GM19351 (cell line): ENCODE results near the gene ACSL5.
"Not testable (repeated sequence)": the region's sequence is repeated elsewhere in the genome, so short reads cannot be mapped to it uniquely, and the experiment has no call there.

Experiments used
- ATAC-seq: cut with Tn5 transposase; IDR thresholded peaks from one replicate; pipeline ENCODE4 v1.9.1; 2021; ENCODE audit warnings: mild to moderate bottlenecking, moderate library complexity; ENCODE audit not compliant: unreplicated experiment

Gene ACSL5

DNA sequence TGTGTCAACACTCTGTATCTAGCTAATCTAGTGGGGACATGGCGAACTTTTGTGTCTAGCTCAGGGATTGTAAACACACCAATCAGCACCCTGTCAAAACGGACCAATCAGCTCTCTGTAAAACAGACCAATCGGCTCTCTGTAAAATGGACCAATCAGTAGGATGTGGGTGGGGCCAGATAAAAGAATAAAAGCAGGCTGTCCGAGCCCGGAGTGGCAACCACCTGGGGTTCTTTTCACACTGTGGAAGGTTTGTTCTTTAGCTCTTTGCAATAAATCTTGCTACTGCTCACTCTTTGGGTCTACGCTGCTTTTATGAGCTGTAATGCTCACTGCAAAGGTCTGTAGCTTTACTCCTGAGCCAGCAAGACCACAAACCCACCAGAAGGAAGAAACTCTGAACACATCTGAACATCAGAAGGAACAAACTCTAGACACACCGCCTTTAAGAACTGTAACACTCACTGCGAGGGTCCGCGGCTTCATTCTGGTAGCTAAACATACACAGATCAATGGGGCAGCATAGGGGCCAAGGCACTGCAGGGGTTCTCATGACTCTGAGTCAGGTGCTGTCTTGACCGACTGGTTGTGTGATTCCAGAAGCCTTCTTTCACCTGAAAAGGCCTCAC is 1.6 kb upstream of the ACSL5 start:
- ATAC-seq: not testable (repeated sequence)

DNA sequence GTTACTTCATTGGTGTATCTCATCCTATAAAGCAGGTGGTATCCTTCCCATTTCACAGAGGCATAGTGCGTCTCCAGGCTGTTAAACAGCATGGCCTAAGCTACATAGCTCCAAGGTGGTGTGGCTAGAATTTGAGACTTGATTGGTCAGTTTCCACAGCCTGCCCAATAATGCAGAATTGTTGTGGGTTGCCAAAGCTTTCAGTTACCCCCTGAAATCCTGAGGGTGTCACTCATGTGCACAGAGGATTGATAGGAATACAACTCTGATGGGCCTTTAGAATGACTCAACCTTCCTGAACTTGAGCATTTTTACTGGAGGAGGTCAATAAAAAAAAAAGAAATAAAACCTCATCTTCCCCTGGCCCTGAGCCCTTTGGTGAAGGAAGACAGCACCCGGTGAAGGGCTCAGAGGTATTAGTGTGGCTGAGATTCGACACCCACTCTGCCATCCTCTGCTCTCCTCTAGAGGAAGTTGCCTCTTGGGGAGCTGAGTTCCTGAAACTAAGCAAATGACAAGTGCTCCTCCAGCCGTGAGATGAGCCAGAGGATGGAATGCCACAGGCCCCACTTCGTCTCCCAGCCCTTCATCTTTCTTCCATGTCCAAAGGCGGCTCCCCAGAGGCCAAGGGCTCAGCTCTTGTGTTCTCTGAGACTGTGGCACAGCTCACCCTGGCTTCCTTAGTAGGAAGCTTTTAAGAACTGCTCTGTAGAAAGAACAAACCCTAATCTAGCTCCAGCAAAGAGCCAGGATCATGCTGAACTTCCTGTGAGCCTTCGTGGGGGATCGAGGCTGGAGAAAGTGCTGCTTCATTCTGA is 1.0 kb downstream of the ACSL5 start:
- ATAC-seq: peak; percentile 39

DNA sequence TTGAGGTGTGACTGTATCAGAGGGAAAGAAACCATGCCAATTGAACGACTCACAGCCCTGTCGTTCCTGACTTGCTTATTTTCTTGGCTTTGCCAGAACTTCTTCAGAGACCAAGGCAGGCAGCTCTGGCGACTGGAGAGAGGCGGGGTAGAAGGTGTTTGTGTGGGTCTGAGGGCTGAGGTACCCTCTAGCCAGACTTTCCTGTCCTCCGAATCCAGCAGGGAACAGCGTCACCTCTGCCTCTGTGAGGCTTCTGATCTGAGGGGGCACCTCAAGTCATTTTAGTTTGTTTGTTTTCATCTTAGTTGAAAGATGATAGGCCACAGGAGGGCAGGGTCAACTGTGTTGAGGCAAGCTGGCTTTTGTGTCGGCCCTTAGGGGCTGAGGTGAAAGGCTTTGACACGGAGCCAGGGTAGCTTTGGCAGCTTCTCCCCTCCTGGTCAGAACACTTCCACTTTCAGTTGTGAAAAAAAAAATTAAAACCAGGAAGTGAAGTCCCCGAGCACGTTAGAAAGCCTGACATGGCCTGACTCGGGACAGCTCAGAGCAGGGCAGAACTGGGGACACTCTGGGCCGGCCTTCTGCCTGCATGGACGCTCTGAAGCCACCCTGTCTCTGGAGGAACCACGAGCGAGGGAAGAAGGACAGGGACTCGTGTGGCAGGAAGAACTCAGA is 1.9 kb downstream of the ACSL5 start:
- ATAC-seq: peak; percentile 83

- ATAC-seq: peak; percentile 26
Measured at GRCh38 chr10:112376396-112376790, 2.5 kb downstream of the ACSL5 start.

GRCh38 chr10:112377116-112377515 is 3.2 kb downstream of the ACSL5 start:
- ATAC-seq: not testable (repeated sequence)

- ATAC-seq: no peak
Measured at GRCh38 chr10:112379635-112380296, 5.8 kb downstream of the ACSL5 start.

DNA sequence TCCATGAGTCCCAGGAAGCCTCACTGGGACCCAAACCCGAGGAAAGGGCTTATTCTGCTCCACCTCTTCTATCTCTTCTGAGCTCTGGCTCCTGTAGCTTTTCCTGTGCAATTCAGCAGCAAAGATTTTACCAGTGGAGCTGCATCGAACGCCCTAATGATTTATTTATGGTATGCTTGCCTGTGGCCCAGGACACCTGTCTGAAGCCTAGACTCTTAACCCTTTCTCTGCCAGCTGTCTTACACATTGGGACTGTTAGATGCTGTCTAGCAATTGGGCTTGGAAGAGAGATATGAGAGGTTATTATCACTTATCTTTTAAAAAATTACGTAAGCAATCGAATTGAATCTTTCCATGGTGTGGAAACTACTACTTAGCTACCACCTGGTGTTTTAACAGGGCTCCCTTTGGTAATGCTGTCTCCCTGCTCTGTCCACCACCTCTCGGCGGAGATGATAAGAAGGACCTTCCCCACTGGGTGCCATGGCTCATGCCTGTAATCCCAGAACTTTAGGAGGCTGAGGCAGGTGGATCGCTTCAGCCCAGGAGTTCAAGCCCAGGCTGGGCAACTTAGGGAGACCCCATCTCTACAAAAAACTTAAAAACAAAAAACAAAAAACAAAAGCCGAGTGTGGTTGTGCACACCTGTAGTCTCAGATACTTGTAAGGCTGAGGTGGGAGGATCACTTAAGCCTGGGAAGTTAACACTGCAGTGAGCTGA is 8.8 kb downstream of the ACSL5 start:
- ATAC-seq: no peak

DNA sequence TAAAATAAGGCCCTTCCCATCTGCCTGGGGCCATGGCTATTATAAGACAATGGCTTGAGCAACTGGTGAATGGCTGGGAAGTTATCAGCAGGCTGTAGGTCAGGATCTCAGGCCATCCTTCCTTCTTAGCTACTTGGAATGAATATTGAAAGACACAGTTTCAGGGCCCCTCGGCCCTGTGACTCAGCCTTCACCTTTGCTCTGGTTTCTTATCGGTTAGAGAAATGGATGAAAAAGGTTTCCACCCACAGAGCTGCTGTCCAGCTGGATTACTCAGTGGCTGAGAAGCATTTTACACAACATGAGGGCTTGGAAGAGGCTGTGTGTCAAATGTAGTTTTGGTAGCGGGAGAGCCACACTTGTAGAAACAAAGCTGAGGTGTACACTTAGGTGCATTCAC is 9.4 kb downstream of the ACSL5 start:
- no peak for ATAC-seq

DNA sequence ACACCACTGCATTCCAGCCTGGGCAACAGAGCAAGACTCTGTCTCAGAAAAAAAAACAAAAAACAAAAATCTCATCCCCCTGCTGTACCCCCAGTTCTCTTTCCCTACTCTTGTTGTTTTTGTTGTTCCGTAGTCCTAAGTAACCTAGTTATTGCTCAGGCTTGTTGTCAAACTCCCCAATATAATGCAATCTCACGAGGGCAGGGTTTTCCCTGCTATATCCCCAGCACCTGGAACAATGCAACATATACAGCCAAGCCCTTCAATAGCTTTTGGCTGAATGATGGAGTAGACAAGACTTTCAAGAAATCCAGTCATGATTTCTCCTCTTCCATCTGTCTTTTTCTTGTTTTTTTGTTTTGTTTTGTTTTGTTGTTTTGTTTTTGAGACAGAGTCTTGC is 10.2 kb downstream of the ACSL5 start:
- no peak for ATAC-seq

GRCh38 chr10:112385201-112385600 is 11.3 kb downstream of the ACSL5 start:
- ATAC-seq: no peak

GRCh38 chr10:112388056-112388455 is 14.1 kb downstream of the ACSL5 start:
- not testable (repeated sequence) for ATAC-seq

GRCh38 chr10:112388548-112388947 is 14.6 kb downstream of the ACSL5 start:
- ATAC-seq: no peak

DNA sequence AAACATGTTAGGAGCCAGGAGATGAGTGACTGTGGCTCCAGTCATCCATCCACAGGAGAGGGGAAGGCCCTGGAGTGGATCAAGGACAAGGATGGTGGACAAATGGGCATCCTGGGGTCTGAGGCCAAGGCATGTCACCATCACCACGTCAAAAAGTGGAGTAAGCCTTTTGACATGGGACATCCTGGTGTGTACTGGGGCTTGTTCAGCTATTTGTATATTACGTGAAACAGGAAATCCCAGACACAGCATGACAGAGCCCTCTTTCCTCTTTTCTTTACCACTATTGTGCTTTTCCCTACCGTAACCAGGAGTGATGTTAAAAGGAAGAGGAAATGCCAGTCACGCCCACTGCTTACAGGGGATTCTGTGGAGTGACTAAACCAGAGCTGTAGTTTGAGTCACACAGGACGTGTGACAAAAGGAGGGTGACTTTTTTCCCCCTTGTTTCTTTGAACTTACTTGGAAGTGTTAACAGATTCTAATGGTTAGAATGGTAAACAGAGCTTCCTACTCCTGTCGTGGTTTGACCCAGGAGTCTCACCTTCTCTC is 15.4 kb downstream of the ACSL5 start:
- ATAC-seq: peak; percentile 72

- peak; percentile 43 for ATAC-seq
Measured at GRCh38 chr10:112390125-112390703, 16.3 kb downstream of the ACSL5 start.

- no peak for ATAC-seq
Measured at GRCh38 chr10:112393341-112393740, 19.4 kb downstream of the ACSL5 start.

DNA sequence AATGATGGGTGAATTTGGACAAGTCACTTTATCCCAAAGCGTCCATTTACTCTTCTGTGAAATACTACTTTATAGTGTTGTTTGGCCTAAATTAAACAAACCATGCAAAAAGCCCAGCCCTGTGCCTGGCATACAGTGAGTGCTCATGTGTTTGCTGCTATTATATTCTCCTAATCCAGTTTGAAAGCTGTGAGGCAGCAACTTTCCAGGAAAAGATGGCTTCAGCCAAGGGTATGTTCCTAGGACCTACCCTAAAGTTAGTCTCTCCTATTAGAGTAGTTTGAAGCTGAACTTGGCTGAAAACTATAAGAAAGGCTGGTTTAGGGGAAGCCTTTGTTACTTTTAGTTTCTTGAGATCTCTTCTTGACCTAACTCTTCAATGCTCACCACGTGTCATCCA is 19.9 kb downstream of the ACSL5 start:
- no peak for ATAC-seq

- ATAC-seq: no peak
Measured at GRCh38 chr10:112394475-112394875, 20.6 kb downstream of the ACSL5 start.

DNA sequence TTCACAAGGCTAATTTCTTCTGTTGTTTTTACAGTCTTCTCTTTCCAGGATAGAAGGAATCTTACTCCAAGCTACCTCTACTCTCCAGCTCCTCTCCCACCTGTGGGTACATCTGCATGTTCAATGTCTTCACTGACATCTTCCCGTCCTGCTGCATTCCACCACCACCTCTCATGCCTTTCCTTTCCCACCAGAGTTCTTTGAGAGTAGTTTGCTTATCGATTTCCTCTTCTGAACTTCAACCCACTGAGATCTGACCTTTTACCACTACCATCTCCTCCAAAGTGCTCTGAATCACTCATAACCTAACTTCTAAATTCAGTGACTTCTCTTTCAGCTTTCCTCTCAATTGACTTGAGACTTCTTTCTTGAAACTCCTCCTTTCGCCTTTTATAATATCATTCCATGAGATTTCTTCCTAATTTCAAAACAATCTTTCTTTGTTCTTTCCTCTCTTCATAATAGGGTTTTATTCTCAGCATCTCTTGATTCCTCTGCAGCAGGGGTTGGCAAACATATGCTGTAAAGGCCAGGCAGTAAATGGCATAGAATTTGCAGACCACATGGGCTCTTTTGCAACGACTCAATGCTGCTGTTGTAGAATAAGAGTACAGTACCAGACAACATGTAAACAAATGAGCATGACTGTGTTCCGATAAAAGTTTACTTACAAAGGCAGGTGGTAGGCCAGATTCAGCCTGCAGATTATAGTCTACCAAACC is 22.1 kb downstream of the ACSL5 start:
- ATAC-seq: no peak

DNA sequence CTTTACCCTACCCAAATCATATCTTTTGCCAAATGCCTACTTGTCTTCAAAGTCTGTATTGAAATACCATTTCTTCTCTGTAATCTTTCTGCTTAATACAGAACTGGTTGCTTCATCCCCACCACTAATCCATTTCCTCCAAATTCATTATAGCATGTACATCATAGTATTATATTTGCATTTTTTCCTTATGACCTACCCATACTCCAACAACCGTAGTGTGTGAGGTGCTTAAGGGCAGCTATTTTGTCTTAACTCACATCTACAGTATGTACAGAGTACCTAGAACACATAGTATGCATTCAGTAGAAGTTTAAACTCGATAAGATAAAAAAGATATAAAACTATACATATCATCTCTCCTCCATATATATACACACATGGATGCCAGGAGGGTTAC is 23.7 kb downstream of the ACSL5 start:
- no peak for ATAC-seq
